Esophagus squamous epithelium (tissue), 5 donors: Measurements from ENCODE around the gene KCNE2. TPM values are rescaled to one million over a fixed set of nuclear protein-coding genes. Genes with fewer than 3 reads are reported as not detected.
"Not testable (repeated sequence)": the region's sequence is repeated elsewhere in the genome, so short reads cannot be mapped to it uniquely, and the experiment has no call there.

Source experiments
- DNase-seq: peaks from one replicate; lab custom pipeline; 2025; lab: John Stamatoyannopoulos, UW
- H3K27ac ChIP-seq, 4 donors: fragments of 200-600 bp; sonication (generic); one replicate each; pipeline ENCODE4 v1.5.1; 2016 to 2019; ENCODE audit warnings: mild to moderate bottlenecking in 1 of 4
- H3K27me3 ChIP-seq, 4 donors: fragments of 200-600 bp; sonication (generic); 1 replicate in 3 of 4; 2 replicates in 1 of 4; pipeline versions ENCODE4 v1.5.1 to v1.6.0; 2017 to 2021; ENCODE audit warnings: antibody characterized with exemption in 1 of 4
- H3K36me3 ChIP-seq, 3 donors: fragments of 200-600 bp; sonication (generic); one replicate each; pipeline ENCODE4 v1.5.1; 2016 to 2019
- H3K4me1 ChIP-seq, 3 donors: fragments of 200-600 bp; sonication (generic); one replicate each; pipeline ENCODE4 v1.5.1; 2017 to 2019
- H3K4me3 ChIP-seq, 4 donors: fragments of 200-600 bp; sonication (generic); 1 replicate in 3 of 4; 2 replicates in 1 of 4; pipeline ENCODE4 v1.5.1; 2016 to 2019; ENCODE audit warnings: mild to moderate bottlenecking in 2 of 4, moderate library complexity in 1 of 4
- H3K9me3 ChIP-seq, 3 donors: fragments of 200-600 bp; sonication (generic); one replicate each; pipeline ENCODE4 v1.5.1; 2016 to 2019
- WGBS, 2 donors: methylation state at CpG; one replicate each; pipeline ENCODE4 v1.1.5; 2018; 5-methylcytosine and 5-hydroxymethylcytosine counted together
- intact Hi-C: fragments of 100-400 bp; cut with DNase I; formaldehyde crosslinking; loops from one replicate; pipeline ENCODE4 v1.15.0; 2022
- total RNA-seq, 4 donors: library from RNA; depleted of rRNA; stranded (reverse); fragments of >200 nt; gene quantifications; one replicate each; pipeline ENCODE4 v1.1.0, GENCODE V29; 2016
- donor health status: DM: yes; HTN: yes; CAD: no.

The KCNE2 gene
- total RNA-seq, 4 donors from 2014 or later = not detected

GRCh38 chr21:34417448-34418077 lies 53.8 kb downstream of the KCNE2 start:
- DNase-seq, H3K27me3 ChIP-seq, H3K4me3 ChIP-seq, H3K9me3 ChIP-seq, H3K27ac ChIP-seq, H3K4me1 ChIP-seq, H3K36me3 ChIP-seq, intact Hi-C loops: not testable (repeated sequence)
- no CpG with 5 or more reads among the region's 5 CpGs for WGBS, 2 donors

Other genes starting within 250 kb of the KCNE2 start
- gene SMIM11, start 11.5 kb downstream of the KCNE2 start, total RNA-seq = 10 to 100 TPM in 1 of 4 donors, 1 to 10 TPM in 1, under 1 TPM in 2; 0.49 to 11.9 (median 4.0) TPM
- gene SMIM34, start 59.9 kb downstream of the KCNE2 start, total RNA-seq = not detected
- 1 to 10 TPM in 1 of 4 donors, under 1 TPM in 2, not detected in 1; 0.82 to 2.3 (median 0.83) TPM for gene KCNE1, start 148.2 kb downstream of the KCNE2 start, total RNA-seq